Activated CD8-positive, alpha-beta memory T cell treated with anti-CD3 and anti-CD28 coated beads for 1 hour (primary cell): Measurements from ENCODE around the gene CCNY.
"Not testable (repeated sequence)": the region's sequence is repeated elsewhere in the genome, so short reads cannot be mapped to it uniquely, and the experiment has no call there.

ENCODE experiments used
- DNase-seq, 2 donors: peaks; one replicate each; pipeline ENCODE4 v3.0.0-alpha.2; 2020; ENCODE audit warnings: low read depth in 1 of 2; ENCODE audit errors: extremely low read depth in 1 of 2

CCNY gene

DNA sequence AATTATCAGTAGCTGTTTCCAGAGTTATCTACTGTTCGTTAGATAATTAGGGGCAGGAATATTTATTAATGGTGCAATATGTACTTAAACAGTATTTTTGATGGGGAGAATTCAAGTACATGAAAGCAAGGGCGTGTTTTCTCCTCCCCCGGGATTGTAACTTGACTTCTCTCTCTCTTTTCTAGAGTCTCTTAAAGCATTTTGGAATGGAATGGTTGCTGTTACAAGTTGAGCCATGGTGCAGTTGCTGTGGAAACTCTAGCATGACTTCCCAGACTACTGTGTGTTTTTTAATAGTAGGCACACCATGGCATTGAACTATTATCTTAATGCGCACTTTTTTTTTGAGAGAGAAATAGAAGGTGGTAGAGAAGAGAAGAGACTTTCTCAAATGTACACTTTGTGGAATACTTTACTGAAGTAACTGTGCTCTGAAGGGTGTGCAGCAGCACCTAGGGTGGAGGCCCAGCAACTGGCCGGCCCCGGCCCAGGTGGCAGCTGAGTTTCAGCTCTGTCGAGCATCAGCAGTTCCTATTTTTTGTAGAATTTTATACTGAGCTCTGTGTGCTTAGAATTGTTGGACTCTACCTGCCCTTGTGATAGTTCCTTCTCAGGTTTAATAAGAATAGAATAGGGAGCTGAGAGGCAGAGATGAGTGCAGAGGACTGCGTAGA is 64.4 kb downstream of the CCNY start:
- no peak for DNase-seq

DNA sequence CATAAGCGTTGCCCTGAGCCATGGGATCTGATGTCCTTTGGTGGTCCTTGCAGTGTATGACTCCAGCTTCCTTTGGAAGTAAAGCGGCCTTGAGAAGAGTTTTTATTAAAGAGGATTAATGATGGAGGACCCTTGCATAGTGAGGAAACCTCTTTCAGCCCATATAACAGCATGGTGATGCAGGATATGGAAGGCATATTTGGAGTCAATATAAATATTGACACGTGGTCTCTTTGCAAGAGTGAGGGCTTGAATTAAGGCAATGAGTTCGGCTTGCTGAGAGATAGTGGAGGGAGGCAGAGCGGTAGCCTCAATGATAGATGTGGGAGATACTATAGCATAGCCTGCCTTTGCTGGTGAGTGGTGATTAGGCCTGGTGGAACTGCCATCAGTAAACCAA is 67.2 kb downstream of the CCNY start:
- not testable (repeated sequence) for DNase-seq

GRCh38 chr10:35404077-35404476 is 67.8 kb downstream of the CCNY start:
- DNase-seq: not testable (repeated sequence)

GRCh38 chr10:35406003-35406630 is 69.8 kb downstream of the CCNY start:
- not testable (repeated sequence) for DNase-seq

DNA sequence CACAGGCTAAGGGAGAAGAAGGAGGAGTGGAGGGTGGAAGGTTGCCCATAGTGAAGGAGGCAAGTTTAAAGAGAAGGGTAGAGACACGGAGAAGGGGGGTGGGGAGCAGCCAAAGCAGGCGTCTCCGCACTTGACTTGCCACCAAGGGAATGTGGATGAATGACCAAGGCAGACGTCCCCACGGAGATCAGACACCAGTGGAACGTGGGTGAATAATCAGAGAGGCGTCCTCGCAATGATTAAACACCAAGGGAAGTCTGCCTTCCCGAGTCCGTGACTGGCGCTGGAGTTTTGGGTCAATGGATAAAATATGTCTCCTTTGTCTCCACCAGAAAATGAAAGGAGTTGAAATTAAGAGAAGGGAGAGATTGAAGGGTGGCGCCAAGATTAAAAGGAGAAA is 71.4 kb downstream of the CCNY start:
- DNase-seq: not testable (repeated sequence)

GRCh38 chr10:35409094-35409582 is 72.8 kb downstream of the CCNY start:
- no peak for DNase-seq

- DNase-seq: no peak
Measured at GRCh38 chr10:35409808-35410207, 73.5 kb downstream of the CCNY start.

GRCh38 chr10:35412003-35412723 is 75.9 kb downstream of the CCNY start:
- no peak for DNase-seq

- DNase-seq: no peak
Measured at GRCh38 chr10:35412900-35413491, 76.7 kb downstream of the CCNY start.

DNA sequence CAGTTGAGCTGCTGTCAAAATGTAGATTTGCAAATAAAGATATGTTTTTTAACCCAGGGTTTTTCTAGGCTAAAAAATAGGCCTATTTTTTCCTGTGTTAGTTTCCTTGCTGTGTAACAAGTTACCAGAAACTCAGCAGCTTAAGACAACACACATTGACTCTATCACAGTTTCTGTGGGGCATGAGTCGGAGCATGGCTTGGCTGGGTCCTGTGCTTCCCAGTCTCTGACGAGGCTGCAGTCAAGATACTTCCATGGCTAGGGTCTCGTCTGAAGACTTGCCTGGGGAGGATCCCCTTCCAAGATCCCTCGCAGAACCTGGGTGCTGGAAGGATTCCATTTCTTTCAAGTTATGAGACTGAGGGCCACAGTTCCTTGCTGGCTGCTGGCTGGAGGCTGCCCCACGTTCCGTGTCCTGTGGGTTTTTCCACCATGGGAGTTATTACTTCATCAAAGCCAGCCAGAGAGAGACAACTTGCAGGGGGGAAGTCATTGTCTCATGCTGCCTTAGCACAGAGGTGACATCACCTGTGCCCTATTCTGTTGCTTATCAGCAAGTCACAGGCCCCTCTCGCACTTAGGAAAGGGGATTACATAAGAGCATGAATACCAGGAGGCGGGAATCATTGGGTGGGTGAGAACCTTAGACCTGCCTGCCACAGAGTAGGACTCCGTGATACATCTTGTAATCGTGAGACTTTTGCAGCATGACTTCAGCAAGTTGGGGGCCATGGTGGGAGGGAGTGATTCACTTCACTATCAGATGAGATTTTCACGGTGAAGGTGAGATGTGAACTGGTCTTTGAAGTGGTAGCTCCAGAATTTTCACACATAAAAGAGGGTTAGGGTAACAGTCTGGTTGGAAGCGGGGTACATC is 77.9 kb downstream of the CCNY start:
- no peak for DNase-seq

DNA sequence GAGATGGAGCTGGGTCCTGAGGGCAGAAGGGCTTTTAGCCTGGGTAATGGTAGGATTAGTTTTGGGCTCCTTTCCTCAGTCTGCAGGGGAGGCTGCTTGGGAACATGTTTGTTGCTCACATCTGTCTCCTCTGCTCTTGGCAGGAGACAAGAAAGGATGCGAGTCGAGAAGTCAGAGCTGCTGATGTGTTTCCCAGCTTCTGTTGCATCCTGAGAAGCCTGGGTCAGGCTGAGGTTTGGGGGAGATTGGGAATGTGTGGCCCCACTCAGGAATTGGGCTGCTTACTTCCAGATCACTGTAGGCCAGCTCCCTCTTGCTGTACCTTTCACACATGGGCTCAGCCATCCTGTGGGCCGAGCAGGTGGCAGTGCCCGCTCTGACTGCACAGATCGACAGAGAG is 79.2 kb downstream of the CCNY start:
- no peak for DNase-seq

DNA sequence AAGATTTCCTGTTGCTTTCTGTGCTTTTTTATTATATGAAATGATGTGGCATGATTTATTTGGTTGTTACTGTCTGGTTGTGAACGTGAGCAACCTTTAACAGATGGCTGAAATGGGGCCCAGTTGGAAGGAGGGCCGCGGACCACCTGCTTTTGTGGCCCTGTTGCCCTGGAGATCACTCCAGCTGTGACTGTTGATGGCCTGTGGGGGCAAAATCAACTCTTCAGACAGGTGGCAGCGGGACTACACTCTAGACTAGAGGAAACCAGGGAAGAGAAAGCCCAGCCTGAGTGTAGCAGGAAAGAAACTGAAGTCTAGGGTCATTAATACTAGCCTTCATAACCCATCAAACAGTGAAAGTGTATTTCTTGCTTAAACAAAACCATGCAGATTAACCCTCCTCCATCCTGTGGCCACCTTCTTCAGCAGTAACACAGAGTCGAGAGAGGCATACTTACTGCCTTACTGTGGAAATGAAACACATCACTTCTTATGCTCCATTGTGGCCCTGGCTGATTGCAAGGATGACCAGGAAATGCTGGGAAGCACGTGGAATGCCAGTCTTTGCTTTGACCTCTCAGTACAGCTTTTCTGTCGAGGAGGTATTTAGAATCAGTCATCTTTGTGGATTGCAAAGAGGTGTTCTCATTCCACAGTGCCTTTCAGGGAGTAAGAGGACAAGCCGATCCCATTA is 80.5 kb downstream of the CCNY start:
- no peak for DNase-seq

- no peak for DNase-seq
Measured at GRCh38 chr10:35417313-35417625, 81.0 kb downstream of the CCNY start.

DNA sequence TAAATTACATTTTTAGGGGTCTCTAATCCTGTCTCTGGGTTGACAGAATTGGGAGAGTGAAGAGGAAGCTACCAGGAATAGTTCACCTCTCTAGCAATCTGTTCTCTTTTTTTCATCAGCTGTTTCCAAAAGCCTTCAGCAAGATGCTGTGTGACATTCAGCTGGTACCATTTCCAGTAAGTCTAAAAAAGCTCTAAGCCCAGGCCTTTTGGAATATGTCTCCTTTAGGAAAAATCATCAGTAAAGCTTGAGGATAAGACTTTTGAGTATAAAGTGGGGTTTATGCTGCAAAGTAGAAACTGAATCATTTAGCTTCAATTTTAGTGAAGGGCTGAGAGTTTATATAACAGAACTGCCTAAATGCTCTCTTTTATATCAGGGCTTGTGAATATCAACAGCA is 81.5 kb downstream of the CCNY start:
- DNase-seq: no peak

DNA sequence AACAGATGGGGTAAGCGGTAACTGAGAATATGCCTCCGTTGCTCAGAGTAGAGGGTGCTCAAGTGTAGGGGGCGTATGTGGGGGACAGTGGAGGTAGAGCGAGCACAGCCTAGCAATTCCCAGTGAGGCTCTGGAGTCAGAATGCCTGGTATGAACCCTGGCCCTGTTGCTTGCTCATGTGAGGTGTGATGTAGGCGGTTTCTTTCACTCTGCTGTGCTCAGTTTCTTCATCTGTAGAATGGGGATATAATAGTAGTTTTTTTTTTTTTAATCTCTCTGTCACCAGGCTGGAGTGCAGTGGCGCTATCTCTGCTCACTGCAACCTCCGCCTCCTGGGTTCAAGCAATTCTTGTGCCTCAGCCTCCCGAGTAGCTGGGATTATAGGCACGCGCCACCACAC is 82.3 kb downstream of the CCNY start:
- DNase-seq: not testable (repeated sequence)

- no peak for DNase-seq
Measured at GRCh38 chr10:35420044-35420443, 83.7 kb downstream of the CCNY start.

DNA sequence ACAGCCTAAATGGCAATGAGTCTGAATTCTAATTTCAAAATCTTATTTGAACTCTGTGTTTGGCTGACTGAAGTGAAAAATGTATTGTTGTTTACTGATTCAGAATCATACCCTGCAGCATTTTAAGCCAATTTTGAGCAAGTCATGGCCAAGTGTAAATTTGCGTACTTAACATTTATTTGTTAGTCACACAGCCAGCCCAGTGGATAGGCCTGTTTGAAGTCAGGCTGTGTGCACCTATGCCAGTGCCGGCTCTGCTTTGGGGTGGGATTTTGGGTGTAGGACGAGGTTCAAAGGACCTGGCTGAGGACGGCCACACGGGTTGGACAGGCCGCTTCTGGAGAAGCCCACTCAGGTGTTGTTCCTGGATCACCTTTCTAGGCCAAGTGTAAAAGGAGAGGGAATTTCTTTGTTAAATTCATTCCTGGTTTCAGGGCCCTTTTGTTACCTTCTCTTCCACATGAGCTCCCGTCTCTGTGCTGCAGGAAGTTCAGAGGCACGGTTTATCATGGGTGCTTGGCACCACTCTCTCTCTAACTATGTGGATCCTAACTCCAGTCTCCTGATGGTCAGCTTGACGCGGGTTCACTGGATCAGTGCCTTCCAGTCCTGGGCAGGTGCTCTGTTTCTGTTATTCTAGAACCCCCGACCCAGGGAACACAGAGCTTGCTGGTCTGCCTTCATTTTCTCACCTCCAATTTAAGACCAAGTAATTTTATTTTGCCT is 84.7 kb downstream of the CCNY start:
- DNase-seq: no peak

DNA sequence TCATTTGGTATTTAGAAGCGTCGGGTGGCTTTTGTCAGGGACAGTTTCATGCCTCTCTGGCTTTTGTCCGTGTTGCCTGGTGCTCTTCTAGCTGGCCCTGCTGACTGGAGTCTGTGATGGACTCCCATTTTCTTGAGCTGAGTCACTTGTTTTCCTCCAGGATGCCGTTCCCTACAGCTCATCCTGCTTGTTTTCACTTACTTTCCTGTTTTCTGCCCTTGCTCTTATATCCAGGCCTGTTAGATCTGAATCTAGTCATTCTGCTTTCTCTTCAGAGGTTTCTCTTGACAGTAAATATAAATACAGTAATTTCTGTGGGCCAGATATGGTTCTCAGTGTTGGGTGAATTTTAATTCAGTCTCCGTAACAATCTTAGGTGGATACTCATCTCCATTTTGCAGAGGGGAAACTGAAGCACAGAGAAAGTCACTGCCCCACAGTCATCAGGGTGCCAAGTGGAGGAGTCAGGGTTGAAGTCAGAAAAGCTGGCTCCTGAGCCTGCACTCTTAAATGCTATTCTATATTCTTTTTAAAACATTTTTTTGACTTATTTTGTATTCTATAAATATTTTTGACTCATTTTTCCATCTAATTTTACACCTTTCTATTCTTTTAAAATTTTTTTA is 85.4 kb downstream of the CCNY start:
- DNase-seq: no peak

GRCh38 chr10:35422228-35422627 is 85.9 kb downstream of the CCNY start:
- no peak for DNase-seq
